Right ventricle myocardium superior (tissue), 1 donor: ENCODE measurements around the gene STPG2. TPM values are rescaled to one million over a fixed set of nuclear protein-coding genes. Genes with fewer than 3 reads are reported as not detected.
A peak's percentile ranks its signal among the peaks of the same experiment; 100 is the strongest.

Experiments used
- ATAC-seq: fragments of 200-7000 bp; cut with Tn5 transposase; one replicate; pipeline ENCODE4 v1.9.1; 2020; ENCODE audit warnings: mild to moderate bottlenecking; ENCODE audit not compliant: poor library complexity
- DNase-seq: peaks from one replicate; pipeline ENCODE4 v3.0.0-alpha.2; 2020
- intact Hi-C: fragments of 100-400 bp; cut with DNase I; formaldehyde crosslinking; loops from one replicate; pipeline ENCODE4 v1.11.2; 2022
- long read RNA-seq: library from polyadenylated mRNA; unstranded; transcript quantifications from one replicate; pipeline ENCODE4 v2.0.0, GENCODE V29; 2021
- total RNA-seq: library from RNA; stranded (reverse); fragmentation: NEBNext Ultra II Directional; extraction: Animal tissue kit (Norgen Biotek cat#: 25700); gene quantifications from one replicate; pipeline ENCODE4 v1.2.1, GENCODE V29; 2021
- donor health status: DM: no; HTN: yes; CAD: no; lungs with severe emphysema.

Gene STPG2
- total RNA-seq, result 0.22 TPM
- long read RNA-seq, result 0 reads

- ATAC-seq, result peak; percentile 100
- DNase-seq, result peak; percentile 96
- intact Hi-C loops, result loop anchor here (10.0 kb wide), 1 partner anchor 122 kb away; the partner anchor contains the start of gene RAP1GDS1
Measured at GRCh38 chr4:98143001-98143899, at the start of gene STPG2. STPG2 (minus strand) TSS chr4:98143476.

- intact Hi-C loops, result no loop called here
- ATAC-seq, result no peak
- DNase-seq, result no peak
Measured at GRCh38 chr4:98185279-98185678, 42.0 kb upstream of the STPG2 start.

- ATAC-seq (no peak), DNase-seq (no peak)
- intact Hi-C loops, result no loop called here
Measured at GRCh38 chr4:98181809-98182208, 38.5 kb upstream of the STPG2 start.

- no peak for ATAC-seq
- no peak for DNase-seq
- intact Hi-C loops, result no loop called here
Measured at GRCh38 chr4:98179951-98180350, 36.7 kb upstream of the STPG2 start.

- DNase-seq (no peak), ATAC-seq (no peak)
- intact Hi-C loops, result no loop called here
Measured at GRCh38 chr4:98176531-98176930, 33.3 kb upstream of the STPG2 start.

- intact Hi-C loops, result no loop called here
- DNase-seq (no peak), ATAC-seq (no peak)
Measured at GRCh38 chr4:98170035-98170434, 26.8 kb upstream of the STPG2 start.

GRCh38 chr4:98166731-98167041, 23.4 kb upstream of the STPG2 start:
- intact Hi-C loops, result no loop called here
- ATAC-seq (no peak), DNase-seq (no peak)

- peak; percentile 75 for DNase-seq
- intact Hi-C loops, result no loop called here
- peak; percentile 98 for ATAC-seq
Measured at GRCh38 chr4:98166025-98166730, 22.9 kb upstream of the STPG2 start.

- no peak for DNase-seq
- intact Hi-C loops, result no loop called here
- no peak for ATAC-seq
Measured at GRCh38 chr4:98162696-98163095, 19.4 kb upstream of the STPG2 start.

GRCh38 chr4:98151145-98151924, 8.1 kb upstream of the STPG2 start:
- DNase-seq (no peak), ATAC-seq (no peak)
- intact Hi-C loops, result no loop called here

- ATAC-seq, result no peak
- intact Hi-C loops, result no loop called here
- DNase-seq, result no peak
Measured at GRCh38 chr4:98150092-98150761, 7.0 kb upstream of the STPG2 start.

- intact Hi-C loops, result loop anchor here (10.0 kb wide), 1 partner anchor 116 kb away; the partner anchor contains the start of gene RAP1GDS1
- DNase-seq (no peak), ATAC-seq (no peak)
Measured at GRCh38 chr4:98148856-98149255, 5.6 kb upstream of the STPG2 start.

- ATAC-seq, result no peak
- no peak for DNase-seq
- intact Hi-C loops, result no loop called here
Measured at GRCh38 chr4:98126141-98126540, 17.1 kb downstream of the STPG2 start.

GRCh38 chr4:98125585-98125984, 17.7 kb downstream of the STPG2 start:
- DNase-seq, result no peak
- intact Hi-C loops, result no loop called here
- ATAC-seq, result no peak

- intact Hi-C loops, result no loop called here
- DNase-seq, result no peak
Measured at GRCh38 chr4:98117363-98117762, 25.9 kb downstream of the STPG2 start.

GRCh38 chr4:98113012-98113411, 30.3 kb downstream of the STPG2 start:
- DNase-seq (no peak), ATAC-seq (no peak)
- intact Hi-C loops, result no loop called here

More at GRCh38 chr4:98117363-98117762, 25.9 kb downstream of the STPG2 start:
- no peak for ATAC-seq

- ATAC-seq, result no peak
- DNase-seq, result no peak
- intact Hi-C loops, result no loop called here
Measured at GRCh38 chr4:98110929-98111328, 32.3 kb downstream of the STPG2 start.

- intact Hi-C loops, result no loop called here
- ATAC-seq, result no peak
Measured at GRCh38 chr4:98110214-98110613, 33.1 kb downstream of the STPG2 start.

GRCh38 chr4:98102660-98103059, 40.6 kb downstream of the STPG2 start:
- intact Hi-C loops, result no loop called here
- no peak for DNase-seq
- ATAC-seq, result no peak

More at GRCh38 chr4:98110214-98110613, 33.1 kb downstream of the STPG2 start:
- DNase-seq, result no peak
